Amniotic stem cell (primary cell): Measurements from ENCODE around the gene PODXL2.
"Not testable (repeated sequence)": the region's sequence is repeated elsewhere in the genome, so short reads cannot be mapped to it uniquely, and the experiment has no call there.

Source experiments
- DNase-seq: peaks from one replicate; lab custom pipeline; 2025; lab: John Stamatoyannopoulos, UW

The PODXL2 gene

GRCh38 chr3:127690823-127691452, 62.0 kb downstream of the PODXL2 start:
- DNase-seq: no peak

DNA sequence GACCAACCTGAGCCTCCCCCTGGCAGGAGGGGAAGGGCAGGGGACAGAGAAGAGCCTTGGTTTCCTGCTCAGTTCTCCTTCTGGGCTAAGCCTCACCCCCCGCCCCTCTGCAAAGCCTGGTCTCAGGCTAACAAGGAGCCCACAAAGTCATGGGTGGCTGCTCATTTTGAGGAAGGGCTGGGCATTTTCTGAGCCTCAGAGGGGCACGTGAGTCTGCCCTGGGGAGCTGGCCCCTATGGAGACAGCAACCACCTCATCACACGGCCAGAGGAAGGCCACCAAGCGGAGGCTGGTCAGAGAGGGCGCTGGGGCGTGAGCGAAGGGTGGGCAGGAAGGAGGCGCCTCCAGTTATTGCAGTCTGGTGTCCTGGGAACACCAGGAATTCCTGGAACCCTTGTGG, 62.5 kb downstream of the PODXL2 start:
- DNase-seq: no peak

DNA sequence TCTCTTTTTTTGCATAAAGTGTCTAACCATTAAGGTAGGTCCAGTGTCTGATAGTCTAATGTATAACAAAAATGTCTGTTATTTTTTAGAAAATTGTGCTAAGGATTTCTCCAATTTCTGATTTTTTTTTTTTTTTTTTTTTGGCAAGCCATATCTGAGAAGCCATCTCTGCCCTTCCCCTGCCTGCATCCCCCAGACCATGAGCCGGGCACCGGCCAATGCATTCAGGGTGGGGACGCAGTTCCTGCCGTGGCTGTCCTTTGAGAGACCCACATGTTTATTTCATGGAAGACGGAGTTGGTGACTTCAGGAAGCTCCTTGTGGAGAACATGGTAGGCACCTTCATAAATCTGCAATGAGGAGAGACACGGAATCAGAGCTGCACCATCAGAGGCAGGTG, 63.0 kb downstream of the PODXL2 start:
- no peak for DNase-seq

DNA sequence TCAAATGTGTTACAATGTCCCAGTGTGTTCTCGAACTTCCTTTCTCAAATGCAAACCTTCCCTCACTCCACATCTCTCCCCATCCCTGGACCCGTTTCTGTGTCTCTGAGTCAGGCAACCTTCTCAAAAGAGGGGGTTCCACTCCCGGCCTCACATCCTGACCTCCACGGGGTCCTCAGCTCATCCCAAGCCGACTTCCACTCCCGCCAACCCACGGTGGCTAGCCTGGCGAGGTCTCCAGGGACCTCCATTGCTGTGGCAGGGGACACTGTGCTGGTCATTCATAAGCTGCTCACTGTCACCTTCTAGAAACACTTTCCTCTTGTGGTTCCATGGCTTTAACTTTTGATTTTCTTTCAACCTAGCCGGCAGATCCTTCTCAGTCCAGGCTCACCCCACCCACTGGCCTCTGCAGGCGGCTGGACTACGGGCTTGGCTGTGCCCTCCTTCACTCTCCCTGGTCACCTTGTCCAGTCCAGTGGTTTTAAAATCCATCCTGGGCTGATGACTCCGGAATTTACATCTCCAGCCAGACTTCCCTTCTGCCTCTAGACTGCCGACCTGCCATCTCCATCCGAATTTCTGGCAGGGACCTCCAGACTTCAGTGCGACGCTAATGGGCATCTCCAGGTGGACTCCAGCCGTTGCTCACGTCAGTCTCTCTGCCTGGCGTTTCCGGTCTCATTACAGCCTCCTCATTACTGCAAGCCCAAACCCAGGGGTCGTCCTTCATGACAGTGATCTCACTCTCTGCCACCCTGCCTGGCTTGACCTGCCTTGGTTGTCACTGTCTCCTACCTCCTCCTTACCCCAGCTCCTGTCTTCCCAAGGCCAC, 63.7 kb downstream of the PODXL2 start:
- DNase-seq: no peak

DNA sequence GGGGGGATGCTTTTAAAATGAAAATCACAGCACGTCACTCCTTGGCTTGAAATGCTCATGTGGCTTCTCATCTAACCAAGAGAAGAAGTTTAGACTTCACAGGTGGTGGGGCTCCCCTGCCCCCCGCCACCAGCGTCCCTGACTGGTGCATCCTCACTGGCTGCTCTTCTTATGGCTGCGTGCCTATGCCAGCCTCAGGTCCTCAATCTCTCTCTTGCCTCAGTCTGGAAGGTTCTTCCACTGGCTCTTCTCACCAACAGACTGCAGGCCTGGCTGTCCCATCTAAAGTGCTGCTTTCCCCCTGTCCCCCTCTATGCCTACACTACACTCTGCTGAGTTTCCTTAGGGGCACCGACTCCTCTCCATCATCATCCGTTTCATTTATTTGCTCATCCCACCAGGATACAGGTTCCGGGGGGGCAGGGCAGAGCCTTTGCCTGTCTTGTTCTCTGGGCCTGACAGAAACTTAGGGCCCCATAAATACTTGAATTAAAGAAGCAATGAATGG, 64.4 kb downstream of the PODXL2 start:
- DNase-seq: no peak

DNA sequence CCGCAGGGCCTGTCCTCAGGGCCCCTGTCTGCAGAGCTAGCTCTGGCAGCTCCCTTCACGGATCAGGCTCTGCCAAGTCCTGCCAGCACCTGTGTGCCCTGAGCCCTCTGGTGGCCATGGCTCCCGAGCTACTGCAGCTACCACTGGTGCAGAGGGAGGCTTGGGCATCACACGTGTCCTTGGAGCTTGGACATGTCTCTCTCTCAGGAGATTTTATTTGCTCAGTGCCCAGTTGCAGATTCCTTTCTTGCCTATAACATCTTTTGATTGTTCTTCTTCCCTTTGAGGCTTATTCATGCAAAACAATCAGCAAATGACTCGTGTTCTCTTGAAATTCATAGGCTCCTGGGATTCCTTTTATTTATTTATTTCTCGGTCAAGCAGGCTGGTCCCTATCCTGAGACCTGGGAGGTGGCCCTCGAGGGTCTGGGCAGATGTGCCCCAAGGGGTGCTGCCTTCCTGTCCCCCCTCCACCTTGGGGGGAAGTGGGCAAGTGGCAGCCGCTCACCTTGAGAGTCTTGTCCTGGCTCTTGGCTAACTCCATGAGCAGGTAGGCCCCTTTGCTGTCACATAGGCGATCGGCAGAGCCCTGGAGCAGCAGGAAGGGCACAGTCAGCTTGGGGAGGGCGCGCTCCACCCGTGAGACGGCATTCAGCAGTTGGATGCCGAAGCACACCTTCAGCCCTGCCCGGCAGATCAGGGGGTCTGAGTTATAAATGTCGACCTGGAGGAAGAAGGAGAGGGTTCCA, 65.7 kb downstream of the PODXL2 start:
- DNase-seq: no peak

DNA sequence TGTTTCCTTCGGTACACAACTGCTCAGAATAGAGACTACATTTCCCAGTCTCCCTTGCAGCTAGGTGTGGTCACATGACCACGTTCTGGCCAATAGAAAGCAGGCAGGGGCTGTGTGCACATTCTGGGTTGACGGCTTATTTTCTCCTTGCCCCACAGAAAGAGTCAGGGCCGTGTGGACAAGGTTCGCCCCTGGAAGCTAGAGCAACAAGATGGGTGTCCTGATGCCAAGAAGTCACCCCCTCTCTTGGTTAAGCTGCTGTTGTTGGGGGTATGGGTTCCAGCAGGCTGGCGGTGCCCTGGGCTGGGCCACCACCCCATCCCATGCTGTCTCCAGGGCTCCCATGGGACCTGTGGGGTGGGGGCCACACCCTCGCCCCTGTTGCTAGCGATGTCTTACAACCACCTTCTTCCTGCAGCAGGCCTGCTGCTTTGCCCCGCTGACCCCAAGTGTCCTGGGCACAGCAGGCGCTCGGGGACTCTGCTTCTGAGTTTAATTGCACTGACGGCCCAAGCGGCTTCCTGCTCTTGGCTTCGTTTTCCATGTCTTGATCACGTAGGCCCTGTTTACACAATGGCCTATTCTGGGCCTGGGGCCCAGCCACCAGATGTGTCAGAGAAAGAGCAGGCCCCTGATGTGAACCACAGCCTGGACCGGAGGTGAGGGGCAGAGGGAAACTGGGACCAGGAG, 68.7 kb downstream of the PODXL2 start:
- DNase-seq: no peak

GRCh38 chr3:127698286-127698685, 69.3 kb downstream of the PODXL2 start:
- no peak for DNase-seq

- DNase-seq: no peak
These were observed 69.9 kb downstream of the PODXL2 start for GRCh38 chr3:127698691-127699415.

DNA sequence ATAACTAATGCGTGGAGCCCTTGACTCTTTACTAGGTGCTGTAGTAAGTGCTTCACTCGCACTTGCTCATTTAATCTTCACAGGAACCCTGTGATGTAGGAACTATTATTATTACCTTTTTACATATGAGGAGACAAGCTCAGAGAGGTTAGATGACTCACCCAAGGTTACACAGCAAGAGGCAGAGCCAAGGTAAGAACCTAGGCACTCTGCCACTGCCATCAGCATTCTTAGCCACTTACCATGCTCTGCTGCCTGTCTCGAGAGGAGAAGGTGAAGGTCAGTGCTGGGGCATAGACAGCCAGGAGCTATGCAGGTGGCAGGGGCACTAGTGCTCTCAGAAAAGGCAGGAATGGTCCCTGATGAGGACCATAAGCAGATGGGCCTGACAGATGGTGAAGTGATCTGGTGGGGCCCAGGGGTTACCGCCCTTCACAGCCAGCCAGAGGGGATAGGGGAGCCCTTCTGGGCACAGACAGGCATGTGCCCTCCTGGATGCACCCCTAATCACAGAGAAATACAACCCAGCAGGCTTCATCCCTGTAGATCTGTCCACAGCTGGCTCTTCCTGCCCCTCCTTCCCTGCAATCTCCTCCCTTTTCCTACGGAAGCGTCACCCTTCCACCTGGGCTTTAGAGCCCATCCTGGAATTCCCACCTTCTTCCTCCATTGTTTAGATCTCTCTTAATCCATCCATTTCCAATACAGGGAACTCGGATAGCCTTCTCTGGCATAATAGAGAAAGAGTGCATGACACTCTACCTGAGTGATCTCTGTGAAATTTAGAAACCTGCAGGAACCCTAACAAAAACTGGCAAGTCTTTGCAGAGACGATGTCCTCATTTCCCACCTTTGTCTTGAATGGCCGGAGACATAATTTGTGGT, 70.7 kb downstream of the PODXL2 start:
- no peak for DNase-seq

GRCh38 chr3:127700406-127700805, 71.4 kb downstream of the PODXL2 start:
- no peak for DNase-seq

DNA sequence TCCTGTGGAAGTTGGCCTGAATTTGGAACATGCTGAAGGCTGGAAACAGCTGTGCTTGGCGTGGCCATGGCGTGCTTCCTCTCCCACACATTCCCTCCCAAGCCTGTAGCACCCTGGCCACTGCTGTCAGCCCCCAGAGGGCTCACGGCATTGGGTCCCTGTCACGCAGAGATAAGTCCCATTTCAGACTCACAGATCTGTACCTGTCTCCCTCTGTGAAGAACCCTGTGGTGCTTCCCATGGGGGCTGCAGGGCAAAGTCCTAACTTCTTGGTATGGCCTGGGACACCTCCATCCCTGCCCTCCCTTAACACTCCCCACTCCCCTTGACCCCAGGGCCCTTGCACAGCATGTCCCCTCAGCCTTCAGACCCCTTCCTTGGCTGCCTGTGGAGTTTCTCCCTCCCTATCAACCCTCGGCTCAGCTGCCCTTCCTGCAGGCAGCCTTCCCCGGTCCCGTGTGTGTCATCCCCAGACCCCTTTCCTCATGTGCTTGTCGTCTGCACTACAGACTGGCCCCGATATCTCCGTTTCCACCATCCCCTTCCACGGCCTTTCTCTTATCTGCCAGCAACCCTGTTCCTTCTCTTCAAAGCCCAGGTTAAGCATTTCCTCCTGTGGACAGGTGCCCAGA, 72.4 kb downstream of the PODXL2 start:
- DNase-seq: no peak

- DNase-seq: no peak
These were observed 73.2 kb downstream of the PODXL2 start for GRCh38 chr3:127702151-127702578.

GRCh38 chr3:127704840-127705239, 75.9 kb downstream of the PODXL2 start:
- not testable (repeated sequence) for DNase-seq

- DNase-seq: no peak
These were observed 77.3 kb downstream of the PODXL2 start for GRCh38 chr3:127706312-127706711.

GRCh38 chr3:127706785-127707351, 77.9 kb downstream of the PODXL2 start:
- no peak for DNase-seq

- DNase-seq: no peak
These were observed 78.9 kb downstream of the PODXL2 start for GRCh38 chr3:127707851-127708411.

- no peak for DNase-seq
These were observed 79.9 kb downstream of the PODXL2 start for GRCh38 chr3:127708837-127709236.
